ENCODE measurements around the gene TENT5A. TPM values are rescaled to one million over a fixed set of nuclear protein-coding genes. Genes with fewer than 3 reads are reported as not detected.
"Not testable (repeated sequence)": the region's sequence is repeated elsewhere in the genome, so short reads cannot be mapped to it uniquely, and the experiment has no call there.

Gene TENT5A
- total RNA-seq, 1 experiment from 2014 or later, result 13.0 TPM

GRCh38 chr6:81750200-81750599 is 2.3 kb downstream of the TENT5A start:
- Histone ChIP-seq H3K4me1 (no peaks in the 10 kb centered on the region), H3K27me3 (no peaks in the 10 kb centered on the region), H3K27ac (no peak overlapping the region), H3K36me3 (0 out of 2 replicates have a peak, but pooled peaks cover 6% of the 10 kb centered on the region), H3K9me3 (replicated peaks) (no peaks in the 10 kb centered on the region), H3K4me3 (peak overlapping the region; percentile 86)
- DNase-seq, result no peak

- H3K9me3 ChIP-seq (replicated peaks), result no peaks in the 10 kb centered on the region
- H3K36me3 ChIP-seq, result 0 out of 2 replicates have a peak, but pooled peaks cover 6% of the 10 kb centered on the region
- no peak overlapping the region for H3K27ac ChIP-seq
- no peak for DNase-seq
- H3K4me3 ChIP-seq, result no peak overlapping the region; the same call in 1 of the 2 replicates
- no peaks in the 10 kb centered on the region for H3K27me3 ChIP-seq
- H3K4me1 ChIP-seq, result no peaks in the 10 kb centered on the region
Measured at GRCh38 chr6:81749707-81750106, 2.8 kb downstream of the TENT5A start.

- no peaks in the 10 kb centered on the region for H3K4me1 ChIP-seq
- no peak for DNase-seq
- no peak overlapping the region for H3K27ac ChIP-seq
- H3K36me3 ChIP-seq, result 0 out of 2 replicates have a peak, but pooled peaks cover 6% of the 10 kb centered on the region
- H3K9me3 ChIP-seq (replicated peaks), result no peaks in the 10 kb centered on the region
- no peaks in the 10 kb centered on the region for H3K27me3 ChIP-seq
- no peak overlapping the region for H3K4me3 ChIP-seq
Measured at GRCh38 chr6:81748994-81749393, 3.5 kb downstream of the TENT5A start.

GRCh38 chr6:81747327-81747726 is 5.2 kb downstream of the TENT5A start:
- no peaks in the 10 kb centered on the region for H3K27me3 ChIP-seq
- no peak overlapping the region for H3K4me3 ChIP-seq
- no peak overlapping the region for H3K27ac ChIP-seq
- no peaks in the 10 kb centered on the region for H3K9me3 ChIP-seq (replicated peaks)
- 0 out of 2 replicates have a peak, but pooled peaks cover 6% of the 10 kb centered on the region for H3K36me3 ChIP-seq
- no peak for DNase-seq
- no peaks in the 10 kb centered on the region for H3K4me1 ChIP-seq

- DNase-seq, result no peak
- no peaks in the 10 kb centered on the region for H3K27me3 ChIP-seq
- no peaks in the 10 kb centered on the region for H3K9me3 ChIP-seq (replicated peaks)
- no peak overlapping the region for H3K27ac ChIP-seq
- H3K4me1 ChIP-seq, result no peaks in the 10 kb centered on the region
- 0 out of 2 replicates have a peak, but pooled peaks cover 6% of the 10 kb centered on the region for H3K36me3 ChIP-seq
- no peak overlapping the region for H3K4me3 ChIP-seq
Measured at GRCh38 chr6:81744131-81744530, 8.3 kb downstream of the TENT5A start.

GRCh38 chr6:81743649-81744048 is 8.8 kb downstream of the TENT5A start:
- H3K4me1 ChIP-seq, result no peaks in the 10 kb centered on the region; the same call in 1 of the 2 replicates
- DNase-seq, result no peak
- H3K9me3 ChIP-seq (replicated peaks), result no peaks in the 10 kb centered on the region
- H3K27me3 ChIP-seq, result no peaks in the 10 kb centered on the region
- no peak overlapping the region for H3K4me3 ChIP-seq
- H3K27ac ChIP-seq, result no peak overlapping the region
- H3K36me3 ChIP-seq, result 0 out of 2 replicates have a peak, but pooled peaks cover 6% of the 10 kb centered on the region

GRCh38 chr6:81741689-81742088 is 10.8 kb downstream of the TENT5A start:
- H3K9me3 ChIP-seq (replicated peaks), result no peaks in the 10 kb centered on the region
- no peak overlapping the region for H3K27ac ChIP-seq
- H3K27me3 ChIP-seq, result no peaks in the 10 kb centered on the region
- H3K4me3 ChIP-seq, result no peak overlapping the region
- no peak for DNase-seq
- no peaks in the 10 kb centered on the region; the same call in 1 of the 2 replicates for H3K4me1 ChIP-seq
- H3K36me3 ChIP-seq, result 0 out of 2 replicates have a peak, but pooled peaks cover 4% of the 10 kb centered on the region

GRCh38 chr6:81740591-81740990 is 11.9 kb downstream of the TENT5A start:
- not testable (repeated sequence) for H3K9me3 ChIP-seq (replicated peaks); DNase-seq; H3K27me3 ChIP-seq; H3K36me3 ChIP-seq; H3K27ac ChIP-seq; H3K4me3 ChIP-seq; H3K4me1 ChIP-seq

GRCh38 chr6:81739230-81740195 is 13.0 kb downstream of the TENT5A start:
- Histone ChIP-seq H3K9me3 (replicated peaks) (no peaks in the 10 kb centered on the region), H3K4me3 (no peak overlapping the region), H3K27ac (no peak overlapping the region), H3K36me3 (no peaks in the 10 kb centered on the region), H3K27me3 (no peaks in the 10 kb centered on the region), H3K4me1 (no peaks in the 10 kb centered on the region; the same call in 1 of the 2 replicates)
- DNase-seq, result no peak

- Histone ChIP-seq H3K4me1 (no peaks in the 10 kb centered on the region; the same call in 1 of the 2 replicates), H3K4me3 (no peak overlapping the region), H3K27me3 (no peaks in the 10 kb centered on the region), H3K27ac (no peak overlapping the region), H3K9me3 (replicated peaks) (no peaks in the 10 kb centered on the region), H3K36me3 (no peaks in the 10 kb centered on the region)
- DNase-seq, result no peak
Measured at GRCh38 chr6:81736428-81736827, 16.1 kb downstream of the TENT5A start.

- Histone ChIP-seq H3K4me1 (no peaks in the 10 kb centered on the region; the same call in 1 of the 2 replicates), H3K36me3 (no peaks in the 10 kb centered on the region), H3K4me3 (no peak overlapping the region), H3K9me3 (replicated peaks) (no peaks in the 10 kb centered on the region), H3K27ac (no peak overlapping the region), H3K27me3 (no peaks in the 10 kb centered on the region)
- DNase-seq, result no peak
Measured at GRCh38 chr6:81735756-81736380, 16.6 kb downstream of the TENT5A start.

GRCh38 chr6:81734500-81735150 is 17.9 kb downstream of the TENT5A start:
- H3K36me3 ChIP-seq, result no peaks in the 10 kb centered on the region
- no peak overlapping the region for H3K27ac ChIP-seq
- no peaks in the 10 kb centered on the region for H3K9me3 ChIP-seq (replicated peaks)
- DNase-seq, result no peak
- H3K27me3 ChIP-seq, result no peaks in the 10 kb centered on the region
- no peak overlapping the region for H3K4me3 ChIP-seq
- no peaks in the 10 kb centered on the region; the same call in 1 of the 2 replicates for H3K4me1 ChIP-seq

- no peak overlapping the region for H3K4me3 ChIP-seq
- no peaks in the 10 kb centered on the region for H3K9me3 ChIP-seq (replicated peaks)
- DNase-seq, result no peak
- no peaks in the 10 kb centered on the region; the same call in 1 of the 2 replicates for H3K4me1 ChIP-seq
- no peaks in the 10 kb centered on the region for H3K36me3 ChIP-seq
- H3K27ac ChIP-seq, result no peak overlapping the region
- H3K27me3 ChIP-seq, result no peaks in the 10 kb centered on the region
Measured at GRCh38 chr6:81734081-81734480, 18.4 kb downstream of the TENT5A start.

GRCh38 chr6:81731814-81732213 is 20.7 kb downstream of the TENT5A start:
- Histone ChIP-seq H3K27ac (no peak overlapping the region), H3K9me3 (replicated peaks) (no peaks in the 10 kb centered on the region), H3K4me3 (no peak overlapping the region), H3K4me1 (no peaks in the 10 kb centered on the region), H3K36me3 (no peaks in the 10 kb centered on the region), H3K27me3 (no peaks in the 10 kb centered on the region)
- no peak for DNase-seq
